ENCODE results near the gene ZMYM3.
A peak's percentile ranks its signal among the peaks of the same experiment; 100 is the strongest.

The ZMYM3 gene

DNA sequence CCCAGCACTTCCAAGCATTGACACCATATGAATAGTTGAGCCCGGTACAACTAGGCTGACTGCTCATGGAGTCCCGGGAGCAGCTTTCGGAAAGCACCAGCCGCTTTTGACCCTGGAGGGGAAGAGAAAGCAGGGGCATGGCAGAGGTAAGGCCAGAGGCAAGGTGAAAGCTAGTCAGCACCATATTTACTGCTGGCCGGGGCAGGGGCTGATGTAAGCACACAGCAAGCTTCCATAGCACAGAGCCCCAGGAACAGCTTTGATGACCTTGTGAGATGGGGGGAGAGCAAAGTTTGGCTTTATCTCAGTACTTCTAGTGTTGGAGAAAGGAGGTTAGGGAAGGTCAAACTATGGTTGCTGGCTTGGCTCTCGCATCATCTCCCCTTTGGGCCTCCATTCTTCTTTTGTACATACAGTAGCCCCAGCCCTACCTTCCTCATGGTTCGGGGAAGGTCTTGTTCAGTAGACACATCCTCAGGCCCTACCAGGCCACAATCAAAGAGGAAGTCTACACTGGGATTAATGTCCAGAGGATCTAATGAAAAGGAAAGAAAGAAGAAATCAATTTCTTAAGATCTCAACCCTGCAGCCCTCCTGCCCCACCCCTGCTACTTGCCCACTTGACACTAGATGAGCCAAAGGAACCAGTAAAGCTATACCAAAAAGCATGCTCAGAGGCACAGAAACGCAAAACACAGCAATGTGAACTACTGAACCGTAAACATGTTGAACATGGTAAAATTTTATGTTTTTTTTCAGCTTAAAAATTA, 9.4 kb downstream of the ZMYM3 start:
- peaks cover 22% of the 10 kb centered on the region for H3K36me3 Mint-ChIP-seq (ENCODE audit: insufficient read depth)
- H3K9me3 Mint-ChIP-seq = no peaks in the 10 kb centered on the region
- no peaks in the 10 kb centered on the region for H3K27me3 Mint-ChIP-seq

DNA sequence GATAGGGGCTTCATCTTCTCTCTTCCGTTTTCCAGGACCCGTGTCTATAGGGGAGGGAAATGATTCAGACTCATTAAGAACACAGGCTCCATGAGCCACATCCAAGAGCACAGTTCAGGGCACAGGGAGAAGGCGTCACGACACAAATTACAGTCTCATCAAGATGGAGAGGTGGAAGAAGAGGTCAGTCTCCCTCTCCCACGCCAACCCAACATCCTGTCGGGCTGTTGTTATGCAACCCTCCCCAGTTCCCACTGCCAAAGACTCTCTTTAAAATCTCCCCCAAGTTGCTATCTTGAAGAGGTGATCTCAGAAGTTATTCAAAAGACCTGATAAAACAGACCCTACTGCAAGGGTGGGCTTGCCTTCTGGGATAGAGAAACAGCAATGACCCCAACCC, 12.6 kb downstream of the ZMYM3 start:
- Mint-ChIP-seq H3K4me1 (ENCODE audit: low read depth in 2 of 2) (peaks cover 0 to 3% of the 10 kb centered on the region in 2 donors), H3K27ac (no peak overlapping the region), H3K36me3 (ENCODE audit: insufficient read depth) (peaks cover 19% of the 10 kb centered on the region), H3K27me3 (no peaks in the 10 kb centered on the region), H3K4me3 (no peak overlapping the region), H3K9me3 (no peaks in the 10 kb centered on the region)
- DNase-seq (no peak), ATAC-seq (replicated peaks) (no peak)

More for the DNA sequence above, 9.4 kb downstream of the ZMYM3 start:
- peaks cover 0 to 3% of the 10 kb centered on the region in 2 donors for H3K4me1 Mint-ChIP-seq (ENCODE audit: low read depth in 2 of 2)
- ATAC-seq (replicated peaks) (no peak), DNase-seq (no peak)
- H3K4me3 Mint-ChIP-seq = no peak overlapping the region
- H3K27ac Mint-ChIP-seq = no peak overlapping the region

DNA sequence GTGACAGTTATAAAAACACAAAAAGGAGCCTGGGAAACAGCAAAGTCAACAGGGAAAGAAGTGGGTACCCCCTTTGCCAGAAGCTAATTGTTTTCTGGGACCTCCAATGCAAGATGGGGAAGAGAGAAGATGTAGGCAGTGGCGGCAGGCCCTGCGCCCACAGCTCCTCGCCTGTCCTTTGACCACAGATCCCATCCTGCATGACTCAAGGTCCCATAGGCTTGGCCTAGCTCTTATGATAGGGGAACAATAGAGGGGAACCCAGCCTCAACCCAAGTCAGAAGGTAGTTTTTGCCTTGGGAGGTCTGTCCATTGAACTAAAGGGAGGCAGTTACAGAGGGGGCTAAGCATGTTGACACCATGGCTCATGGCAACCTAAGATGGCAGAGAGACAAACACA, 14.2 kb downstream of the ZMYM3 start:
- Mint-ChIP-seq H3K9me3 (no peaks in the 10 kb centered on the region), H3K4me3 (no peak overlapping the region), H3K36me3 (ENCODE audit: insufficient read depth) (peaks cover 15% of the 10 kb centered on the region), H3K27ac (peak overlapping the region in 1 of 2 donors; percentile 83), H3K4me1 (ENCODE audit: low read depth in 2 of 2) (peaks cover 0 to 4% of the 10 kb centered on the region in 2 donors), H3K27me3 (no peaks in the 10 kb centered on the region)
- ATAC-seq (replicated peaks) (no peak), DNase-seq (no peak)

DNA sequence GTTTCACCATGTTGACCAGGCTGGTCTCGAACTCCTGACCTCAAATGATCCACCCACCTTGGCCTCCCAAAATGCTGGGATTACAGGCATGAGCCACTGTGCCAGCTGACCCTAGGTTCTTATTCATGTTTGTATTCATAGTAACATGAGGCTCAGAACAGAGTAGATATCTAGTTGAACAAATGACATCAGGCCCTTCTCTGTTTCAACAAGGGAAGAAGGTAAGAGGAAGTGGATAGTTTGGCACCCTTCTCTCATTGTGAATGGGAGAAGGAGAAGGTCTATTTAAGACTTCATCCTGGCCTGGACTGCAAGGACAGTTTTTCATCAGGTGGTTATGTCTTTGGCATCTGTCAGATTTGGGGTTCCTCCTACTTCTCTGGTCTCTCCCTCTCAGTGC, 17.1 kb downstream of the ZMYM3 start:
- H3K9me3 Mint-ChIP-seq = no peaks in the 10 kb centered on the region
- peaks cover 7% of the 10 kb centered on the region for H3K36me3 Mint-ChIP-seq (ENCODE audit: insufficient read depth)
- H3K27ac Mint-ChIP-seq = no peak overlapping the region
- H3K4me3 Mint-ChIP-seq = no peak overlapping the region
- no peak for ATAC-seq (replicated peaks)
- peaks cover 0 to 4% of the 10 kb centered on the region in 2 donors for H3K4me1 Mint-ChIP-seq (ENCODE audit: low read depth in 2 of 2)
- no peak for DNase-seq
- no peaks in the 10 kb centered on the region for H3K27me3 Mint-ChIP-seq

DNA sequence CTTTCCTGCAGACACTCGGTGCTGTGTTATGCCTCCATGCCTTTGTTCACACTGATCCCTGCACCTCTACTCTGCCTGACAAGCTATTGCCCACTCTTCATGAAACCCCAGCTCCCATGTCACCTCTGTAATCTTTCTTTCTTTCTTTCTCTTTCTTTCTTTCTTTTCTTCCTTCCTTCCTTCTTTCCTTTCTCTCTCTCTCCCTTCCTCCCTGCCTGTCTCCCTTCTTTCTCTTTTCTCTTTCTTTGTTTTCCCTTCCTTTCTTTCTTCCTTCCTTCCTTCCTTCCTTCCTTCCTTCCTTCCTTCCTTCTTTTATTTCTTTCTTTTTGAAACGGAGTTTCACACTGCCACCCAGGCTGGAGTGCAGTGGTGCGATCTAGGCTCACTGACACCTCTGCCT, 18.5 kb downstream of the ZMYM3 start:
- DNase-seq (no peak), ATAC-seq (replicated peaks) (no peak)
- Mint-ChIP-seq H3K27ac (no peak overlapping the region), H3K36me3 (ENCODE audit: insufficient read depth) (peaks cover 5% of the 10 kb centered on the region), H3K27me3 (no peaks in the 10 kb centered on the region), H3K9me3 (no peaks in the 10 kb centered on the region), H3K4me3 (no peak overlapping the region), H3K4me1 (ENCODE audit: low read depth in 2 of 2) (peaks cover 0 to 4% of the 10 kb centered on the region in 2 donors)

DNA sequence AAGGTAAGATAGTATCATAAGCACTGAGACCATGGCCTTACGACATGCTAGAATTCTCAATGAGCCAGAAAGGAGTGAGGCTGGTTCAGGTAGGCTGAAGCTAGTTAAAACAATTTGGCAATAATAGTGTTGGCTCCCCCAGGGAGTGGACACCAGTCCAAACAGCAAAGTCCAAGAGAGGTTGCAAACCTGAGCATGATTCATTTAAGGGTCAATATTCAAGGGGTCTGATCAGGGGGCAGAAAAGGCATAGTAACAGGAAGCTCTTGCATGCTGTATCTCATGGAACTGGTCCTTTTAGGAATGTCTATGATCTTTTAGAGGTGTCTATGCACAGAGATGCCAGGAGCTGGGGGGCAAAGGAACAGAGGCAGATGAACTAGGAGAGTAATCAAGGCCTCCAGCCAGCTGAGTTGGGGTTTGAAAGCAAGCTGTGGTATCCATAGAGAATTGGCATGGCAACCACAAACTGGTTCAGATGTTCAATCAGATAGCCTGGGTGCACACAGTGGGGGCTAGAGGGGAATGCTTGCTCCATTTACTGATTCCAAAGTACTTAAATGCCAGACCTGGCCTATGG, 25.8 kb downstream of the ZMYM3 start:
- DNase-seq (no peak), ATAC-seq (replicated peaks) (no peak)
- Mint-ChIP-seq H3K9me3 (no peaks in the 10 kb centered on the region), H3K36me3 (ENCODE audit: insufficient read depth) (no peaks in the 10 kb centered on the region), H3K27ac (no peak overlapping the region), H3K4me3 (no peak overlapping the region), H3K4me1 (ENCODE audit: low read depth in 2 of 2) (no peaks in the 10 kb centered on the region), H3K27me3 (no peaks in the 10 kb centered on the region)

DNA sequence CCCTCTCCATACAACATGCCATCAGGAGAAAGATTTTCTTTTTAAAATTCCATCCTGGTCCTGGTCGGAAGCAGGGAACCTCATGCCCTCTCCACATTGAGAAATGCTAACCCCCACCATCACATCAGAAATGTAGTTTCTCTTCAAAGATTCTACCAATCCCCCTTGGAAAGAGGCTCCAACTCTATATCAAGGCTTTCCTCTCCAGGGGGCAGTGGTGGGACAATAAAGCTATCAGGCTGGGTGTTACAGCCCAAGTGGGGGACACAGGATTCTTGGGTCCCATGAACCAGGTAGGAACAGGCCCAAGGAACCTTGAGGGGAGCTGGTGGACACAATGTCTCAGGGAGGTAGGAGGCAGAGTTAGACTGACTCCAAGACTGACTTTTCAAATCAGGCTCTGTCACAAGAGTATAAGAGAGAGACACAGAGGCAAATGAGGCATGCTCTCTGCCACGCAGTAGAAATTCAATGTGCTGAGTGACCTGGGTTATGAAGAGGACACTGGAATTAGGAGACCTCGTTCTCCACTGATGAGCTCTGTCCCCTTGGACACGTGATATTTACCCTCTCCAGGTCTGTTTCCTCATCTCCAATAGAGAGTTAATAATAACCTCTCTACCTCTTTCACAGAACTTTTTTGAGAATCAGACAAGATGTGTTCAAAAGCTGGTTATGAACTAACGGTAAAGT, 26.4 kb downstream of the ZMYM3 start:
- H3K36me3 Mint-ChIP-seq (ENCODE audit: insufficient read depth) = no peaks in the 10 kb centered on the region
- no peaks in the 10 kb centered on the region for H3K4me1 Mint-ChIP-seq (ENCODE audit: low read depth in 2 of 2)
- ATAC-seq (replicated peaks) = no peak
- H3K27ac Mint-ChIP-seq = no peak overlapping the region
- DNase-seq = no peak
- H3K9me3 Mint-ChIP-seq = no peaks in the 10 kb centered on the region
- H3K27me3 Mint-ChIP-seq = no peaks in the 10 kb centered on the region
- H3K4me3 Mint-ChIP-seq = no peak overlapping the region

DNA sequence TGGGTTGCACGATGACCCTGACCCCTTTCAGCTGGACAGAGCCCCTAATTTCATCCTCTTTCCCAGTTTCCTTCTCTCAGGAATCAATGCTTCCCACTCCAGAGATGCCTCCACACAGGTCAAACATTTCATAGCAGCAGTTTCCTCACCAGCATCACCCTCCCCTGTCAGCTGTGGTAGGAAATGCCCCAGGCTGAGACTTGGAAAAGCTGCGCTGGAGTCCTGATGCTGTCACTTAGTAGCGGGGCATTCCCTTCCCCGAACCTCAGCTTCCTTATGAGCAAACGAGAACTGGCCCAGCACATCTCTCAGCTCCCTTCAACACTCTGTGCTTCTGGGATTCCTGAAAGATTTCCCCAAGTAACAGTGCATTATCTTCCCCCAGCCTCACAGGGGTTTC, 28.3 kb downstream of the ZMYM3 start:
- Mint-ChIP-seq H3K27ac (no peak overlapping the region), H3K27me3 (no peaks in the 10 kb centered on the region), H3K4me3 (no peak overlapping the region), H3K36me3 (ENCODE audit: insufficient read depth) (no peaks in the 10 kb centered on the region), H3K4me1 (ENCODE audit: low read depth in 2 of 2) (no peaks in the 10 kb centered on the region), H3K9me3 (no peaks in the 10 kb centered on the region)
- DNase-seq = no peak
- no peak for ATAC-seq (replicated peaks)

DNA sequence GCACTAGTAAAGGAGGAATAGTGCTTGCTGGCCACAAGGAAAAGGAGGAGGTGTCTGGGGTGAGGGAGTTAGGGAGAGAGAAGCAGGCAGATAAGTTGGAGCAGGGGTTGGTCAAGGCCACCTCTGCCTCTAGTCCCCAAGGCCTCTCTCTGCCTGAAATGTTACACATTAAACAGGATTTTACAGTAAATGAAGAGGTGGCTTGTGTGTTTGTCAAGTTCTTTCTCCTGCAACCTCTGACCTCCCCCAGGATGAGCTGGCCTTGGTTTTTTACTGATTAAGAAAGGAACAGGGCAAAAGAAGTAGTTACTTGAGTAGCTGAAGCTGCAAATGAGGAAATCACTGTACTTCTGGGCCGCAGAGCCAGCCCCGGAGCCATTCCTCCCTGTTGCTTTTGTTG, 28.9 kb downstream of the ZMYM3 start:
- ATAC-seq (replicated peaks) (no peak), DNase-seq (no peak)
- no peaks in the 10 kb centered on the region for H3K9me3 Mint-ChIP-seq

DNA sequence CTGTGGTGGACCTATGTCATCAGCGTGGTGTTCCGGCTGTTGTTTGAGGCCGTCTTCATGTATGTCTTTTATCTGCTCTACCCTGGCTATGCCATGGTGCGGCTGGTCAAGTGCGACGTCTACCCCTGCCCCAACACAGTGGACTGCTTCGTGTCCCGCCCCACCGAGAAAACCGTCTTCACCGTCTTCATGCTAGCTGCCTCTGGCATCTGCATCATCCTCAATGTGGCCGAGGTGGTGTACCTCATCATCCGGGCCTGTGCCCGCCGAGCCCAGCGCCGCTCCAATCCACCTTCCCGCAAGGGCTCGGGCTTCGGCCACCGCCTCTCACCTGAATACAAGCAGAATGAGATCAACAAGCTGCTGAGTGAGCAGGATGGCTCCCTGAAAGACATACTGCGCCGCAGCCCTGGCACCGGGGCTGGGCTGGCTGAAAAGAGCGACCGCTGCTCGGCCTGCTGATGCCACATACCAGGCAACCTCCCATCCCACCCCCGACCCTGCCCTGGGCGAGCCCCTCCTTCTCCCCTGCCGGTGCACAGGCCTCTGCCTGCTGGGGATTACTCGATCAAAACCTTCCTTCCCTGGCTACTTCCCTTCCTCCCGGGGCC, 29.7 kb downstream of the ZMYM3 start:
- DNase-seq (no peak), ATAC-seq (replicated peaks) (no peak)
- no peaks in the 10 kb centered on the region for H3K36me3 Mint-ChIP-seq (ENCODE audit: insufficient read depth)
- no peaks in the 10 kb centered on the region for H3K27me3 Mint-ChIP-seq
- H3K4me1 Mint-ChIP-seq (ENCODE audit: low read depth in 2 of 2) = no peaks in the 10 kb centered on the region
- no peak overlapping the region for H3K4me3 Mint-ChIP-seq
- H3K9me3 Mint-ChIP-seq = no peaks in the 10 kb centered on the region
- H3K27ac Mint-ChIP-seq = no peak overlapping the region

More for the DNA sequence above, 28.9 kb downstream of the ZMYM3 start:
- Mint-ChIP-seq H3K27ac (no peak overlapping the region), H3K27me3 (no peaks in the 10 kb centered on the region), H3K36me3 (ENCODE audit: insufficient read depth) (no peaks in the 10 kb centered on the region), H3K4me3 (no peak overlapping the region), H3K4me1 (ENCODE audit: low read depth in 2 of 2) (no peaks in the 10 kb centered on the region)

DNA sequence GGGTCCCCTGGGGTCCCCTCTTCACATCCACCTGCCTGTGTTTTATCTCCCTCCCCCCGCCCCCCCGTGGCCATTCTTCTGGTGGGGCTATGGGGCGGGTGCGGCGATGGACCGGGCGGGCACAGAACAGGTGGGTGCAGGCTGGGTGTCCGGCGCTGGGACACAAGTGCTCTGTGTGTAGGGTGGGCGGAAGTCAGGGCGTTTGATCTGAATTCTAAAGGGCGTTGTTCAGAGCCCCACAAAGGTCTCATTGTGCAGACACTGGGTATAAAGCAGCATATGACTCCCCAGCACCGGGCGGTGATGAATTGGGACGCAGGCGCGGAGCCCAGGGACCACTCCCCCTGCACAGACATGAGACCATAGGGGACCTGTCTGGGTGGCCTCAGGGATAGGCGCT, 31.0 kb downstream of the ZMYM3 start, which contains the start of gene GJB1:
Gene GJB1, plus strand, starts transcription at position 296 of the 400 bp plus-strand sequence. CDS start 484 bp downstream, outside the sequence.
- DNase-seq = no peak
- Mint-ChIP-seq H3K27ac (no peak within 1 kb of the TSS), H3K9me3 (no peaks in the 10 kb centered on the region), H3K36me3 (ENCODE audit: insufficient read depth) (no peaks in the 10 kb centered on the region), H3K4me1 (ENCODE audit: low read depth in 2 of 2) (no peaks in the 10 kb centered on the region), H3K27me3 (no peaks in the 10 kb centered on the region), H3K4me3 (no peak within 1 kb of the TSS)
- no peak for ATAC-seq (replicated peaks)

DNA sequence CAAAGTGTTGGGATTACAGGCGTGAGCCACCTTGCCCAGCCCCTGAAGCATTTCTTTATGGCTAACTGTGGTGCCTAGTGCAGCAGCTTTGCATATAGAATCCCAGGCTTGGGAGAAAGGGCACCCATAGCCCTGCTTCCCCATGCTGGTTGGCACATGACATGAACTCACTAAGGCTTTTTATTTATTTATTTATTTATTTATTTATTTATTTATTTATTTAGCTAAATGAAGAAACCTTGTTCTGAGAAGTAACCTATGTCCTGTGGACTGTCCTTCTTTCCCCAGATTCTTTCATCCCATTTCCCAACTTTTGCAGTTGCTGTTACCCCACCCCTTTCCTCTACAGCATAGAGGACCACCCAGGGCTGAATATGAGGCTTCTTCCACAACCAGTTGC, 32.8 kb downstream of the ZMYM3 start:
- DNase-seq (no peak), ATAC-seq (replicated peaks) (no peak)
- Mint-ChIP-seq H3K36me3 (ENCODE audit: insufficient read depth) (no peaks in the 10 kb centered on the region), H3K9me3 (no peaks in the 10 kb centered on the region), H3K4me3 (no peak overlapping the region), H3K27ac (no peak overlapping the region), H3K27me3 (no peaks in the 10 kb centered on the region), H3K4me1 (ENCODE audit: low read depth in 2 of 2) (no peaks in the 10 kb centered on the region)

DNA sequence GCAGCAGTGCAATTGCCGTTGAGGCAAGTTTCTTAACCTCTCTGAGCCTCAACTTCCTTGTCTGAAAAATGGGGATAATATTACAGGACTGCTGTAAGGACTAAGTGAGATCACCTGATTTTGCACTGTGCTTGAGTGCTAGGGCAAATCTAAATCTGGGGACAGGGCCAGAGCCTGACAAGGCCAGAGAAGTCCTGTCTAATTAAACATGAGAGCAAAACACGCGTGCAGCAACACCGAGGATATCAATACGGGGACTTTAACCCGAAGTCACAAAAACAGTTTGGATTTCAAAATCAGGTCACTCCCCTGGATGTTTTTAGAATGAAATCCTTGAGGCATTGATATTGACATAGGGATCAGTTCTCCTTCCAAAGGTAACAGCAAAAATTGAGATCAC, 36.6 kb downstream of the ZMYM3 start:
- Mint-ChIP-seq H3K27me3 (peaks cover 5 to 23% of the 10 kb centered on the region in 2 donors), H3K4me3 (no peak overlapping the region), H3K4me1 (ENCODE audit: low read depth in 2 of 2) (no peaks in the 10 kb centered on the region), H3K9me3 (no peaks in the 10 kb centered on the region), H3K36me3 (ENCODE audit: insufficient read depth) (no peaks in the 10 kb centered on the region), H3K27ac (no peak overlapping the region)
- no peak for DNase-seq
- no peak for ATAC-seq (replicated peaks)
